Renal pelvis (tissue), 4 donors: ENCODE measurements around the gene ACAD11. TPM values are rescaled to one million over a fixed set of nuclear protein-coding genes. Genes with fewer than 3 reads are reported as not detected.
"Not testable (repeated sequence)": the region's sequence is repeated elsewhere in the genome, so short reads cannot be mapped to it uniquely, and the experiment has no call there.

Experiments
- DNase-seq: peaks from one replicate; pipeline ENCODE4 v3.0.0-alpha.2; 2013
- polyA plus RNA-seq, 3 donors: library from polyadenylated mRNA; unstranded; fragments of 120-200 nt; gene quantifications; one replicate each; pipeline ENCODE4 v1.2.1, GENCODE V29; 2013; ENCODE audit not compliant: insufficient read length in 3 of 3

ACAD11 gene
- polyA plus RNA-seq, 3 donors = 35.5 to 63.4 (median 50.5) TPM

GRCh38 chr3:132606620-132607019 lies 53.0 kb downstream of the ACAD11 start:
- not testable (repeated sequence) for DNase-seq

GRCh38 chr3:132606085-132606484 lies 53.5 kb downstream of the ACAD11 start:
- no peak for DNase-seq

GRCh38 chr3:132605374-132605792 lies 54.2 kb downstream of the ACAD11 start:
- DNase-seq = no peak

- not testable (repeated sequence) for DNase-seq
Observed at GRCh38 chr3:132600614-132601013, 59.0 kb downstream of the ACAD11 start.

- no peak for DNase-seq
Observed at GRCh38 chr3:132598181-132598580, 61.4 kb downstream of the ACAD11 start.

GRCh38 chr3:132597660-132598059 lies 61.9 kb downstream of the ACAD11 start:
- DNase-seq = no peak

- no peak for DNase-seq
Observed at GRCh38 chr3:132596816-132597433, 62.7 kb downstream of the ACAD11 start, which contains the start of gene ACKR4. TSS of gene ACKR4 (plus strand) at chr3:132597270. CDS start at chr3:132600398, 3,128 bp downstream.

- DNase-seq = no peak
Observed at GRCh38 chr3:132596326-132596725, 63.3 kb downstream of the ACAD11 start.

GRCh38 chr3:132595014-132595413 lies 64.6 kb downstream of the ACAD11 start:
- no peak for DNase-seq

GRCh38 chr3:132594498-132594897 lies 65.1 kb downstream of the ACAD11 start:
- no peak for DNase-seq

GRCh38 chr3:132593947-132594323 lies 65.7 kb downstream of the ACAD11 start:
- no peak for DNase-seq

GRCh38 chr3:132593241-132593946 lies 66.2 kb downstream of the ACAD11 start:
- DNase-seq = no peak

GRCh38 chr3:132592216-132592615 lies 67.4 kb downstream of the ACAD11 start:
- peak; percentile 3 for DNase-seq

GRCh38 chr3:132587401-132587800 lies 72.2 kb downstream of the ACAD11 start:
- DNase-seq = no peak

GRCh38 chr3:132573797-132574211 lies 85.8 kb downstream of the ACAD11 start:
- DNase-seq = no peak

GRCh38 chr3:132570016-132570415 lies 89.6 kb downstream of the ACAD11 start:
- DNase-seq = no peak

- no peak for DNase-seq
Observed at GRCh38 chr3:132569580-132569979, 90.0 kb downstream of the ACAD11 start.

- no peak for DNase-seq
Observed at GRCh38 chr3:132569153-132569552, 90.5 kb downstream of the ACAD11 start.

GRCh38 chr3:132568422-132568821 lies 91.2 kb downstream of the ACAD11 start:
- DNase-seq = no peak

GRCh38 chr3:132564070-132564465 lies 95.5 kb downstream of the ACAD11 start:
- no peak for DNase-seq

- no peak for DNase-seq
Observed at GRCh38 chr3:132563420-132564069, 96.1 kb downstream of the ACAD11 start.

- DNase-seq = no peak
Observed at GRCh38 chr3:132561003-132561402, 98.6 kb downstream of the ACAD11 start.
